Gastrocnemius medialis (tissue), 4 donors: ENCODE data around the gene CDC42.

Experiments used
- POLR2A ChIP-seq, 2 donors: fragments of 450-650 bp; IDR thresholded peaks; one replicate each; pipeline ENCODE4 v1.6.1; 2017; ENCODE audit warnings: antibody characterized with exemption in 2 of 2, mild to moderate bottlenecking in 2 of 2, moderate library complexity in 2 of 2
- TF ChIP-seq, protein P1 (sequence below), 5 experiments: fragments of 450-650 bp in 3 of 5; fragments of 200-600 bp in 2 of 5; sonication (generic) in 2 of 5; IDR thresholded peaks in 4 of 5; conservative IDR thresholded peaks in 1 of 5; 1 replicate in 4 of 5; 2 replicates in 1 of 5; pipeline ENCODE4 v1.5.1; 2016 to 2019; ENCODE audit warnings: antibody characterized with exemption in 5 of 5, mild to moderate bottlenecking in 3 of 5, moderate library complexity in 3 of 5

GRCh38 chr1:22104865-22105437 lies 52.4 kb downstream of the CDC42 start:
- TF ChIP-seq, protein P1, sequence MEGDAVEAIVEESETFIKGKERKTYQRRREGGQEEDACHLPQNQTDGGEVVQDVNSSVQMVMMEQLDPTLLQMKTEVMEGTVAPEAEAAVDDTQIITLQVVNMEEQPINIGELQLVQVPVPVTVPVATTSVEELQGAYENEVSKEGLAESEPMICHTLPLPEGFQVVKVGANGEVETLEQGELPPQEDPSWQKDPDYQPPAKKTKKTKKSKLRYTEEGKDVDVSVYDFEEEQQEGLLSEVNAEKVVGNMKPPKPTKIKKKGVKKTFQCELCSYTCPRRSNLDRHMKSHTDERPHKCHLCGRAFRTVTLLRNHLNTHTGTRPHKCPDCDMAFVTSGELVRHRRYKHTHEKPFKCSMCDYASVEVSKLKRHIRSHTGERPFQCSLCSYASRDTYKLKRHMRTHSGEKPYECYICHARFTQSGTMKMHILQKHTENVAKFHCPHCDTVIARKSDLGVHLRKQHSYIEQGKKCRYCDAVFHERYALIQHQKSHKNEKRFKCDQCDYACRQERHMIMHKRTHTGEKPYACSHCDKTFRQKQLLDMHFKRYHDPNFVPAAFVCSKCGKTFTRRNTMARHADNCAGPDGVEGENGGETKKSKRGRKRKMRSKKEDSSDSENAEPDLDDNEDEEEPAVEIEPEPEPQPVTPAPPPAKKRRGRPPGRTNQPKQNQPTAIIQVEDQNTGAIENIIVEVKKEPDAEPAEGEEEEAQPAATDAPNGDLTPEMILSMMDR (IDR thresholded peaks at IDR 0.05 in 4 of 5, conservative IDR thresholded peaks at IDR 0.05 in 1 of 5): no peak
- no peak for TF ChIP-seq POLR2A (IDR thresholded peaks at IDR 0.05)
